Epidermal melanocyte (primary cell): Measurements from ENCODE around the gene AFF3.

Experiments used
- DNase-seq: peaks from one replicate; pipeline ENCODE4 v3.0.0; 2011; ENCODE audit warnings: low spot score; ENCODE audit not compliant: insufficient read length

AFF3 gene

GRCh38 chr2:99890568-99891427 is 251.6 kb downstream of the AFF3 start:
- no peak for DNase-seq

GRCh38 chr2:99888617-99889016 is 253.8 kb downstream of the AFF3 start:
- DNase-seq = no peak

GRCh38 chr2:99886418-99886817 is 256.0 kb downstream of the AFF3 start:
- no peak for DNase-seq

GRCh38 chr2:99883358-99883757 is 259.0 kb downstream of the AFF3 start:
- no peak for DNase-seq

GRCh38 chr2:99881901-99882591 is 260.3 kb downstream of the AFF3 start:
- no peak for DNase-seq

GRCh38 chr2:99880964-99881294 is 261.5 kb downstream of the AFF3 start:
- DNase-seq = no peak

- no peak for DNase-seq
Measured at GRCh38 chr2:99880148-99880963, 262.0 kb downstream of the AFF3 start.

- no peak for DNase-seq
Measured at GRCh38 chr2:99879481-99879880, 262.9 kb downstream of the AFF3 start.

- DNase-seq = no peak
Measured at GRCh38 chr2:99878581-99879350, 263.6 kb downstream of the AFF3 start.

- no peak for DNase-seq
Measured at GRCh38 chr2:99877963-99878362, 264.4 kb downstream of the AFF3 start.

GRCh38 chr2:99876956-99877355 is 265.4 kb downstream of the AFF3 start:
- no peak for DNase-seq

- no peak for DNase-seq
Measured at GRCh38 chr2:99875627-99876201, 266.7 kb downstream of the AFF3 start.

GRCh38 chr2:99868260-99868659 is 274.1 kb downstream of the AFF3 start:
- DNase-seq = no peak

GRCh38 chr2:99867770-99868169 is 274.6 kb downstream of the AFF3 start:
- no peak for DNase-seq

GRCh38 chr2:99865818-99866676 is 276.3 kb downstream of the AFF3 start:
- no peak for DNase-seq

GRCh38 chr2:99864561-99865553 is 277.5 kb downstream of the AFF3 start:
- no peak for DNase-seq

GRCh38 chr2:99863903-99864270 is 278.5 kb downstream of the AFF3 start:
- no peak for DNase-seq

- no peak for DNase-seq
Measured at GRCh38 chr2:99863236-99863902, 279.0 kb downstream of the AFF3 start.
